Measurements from ENCODE around the gene PSORS1C1. TPM values are rescaled to one million over a fixed set of nuclear protein-coding genes. Genes with fewer than 3 reads are reported as not detected.

The PSORS1C1 gene
- total RNA-seq, 4 donors from 2014 or later: 6.5 to 26.5 (median 22.0) TPM; not detected in 1

DNA sequence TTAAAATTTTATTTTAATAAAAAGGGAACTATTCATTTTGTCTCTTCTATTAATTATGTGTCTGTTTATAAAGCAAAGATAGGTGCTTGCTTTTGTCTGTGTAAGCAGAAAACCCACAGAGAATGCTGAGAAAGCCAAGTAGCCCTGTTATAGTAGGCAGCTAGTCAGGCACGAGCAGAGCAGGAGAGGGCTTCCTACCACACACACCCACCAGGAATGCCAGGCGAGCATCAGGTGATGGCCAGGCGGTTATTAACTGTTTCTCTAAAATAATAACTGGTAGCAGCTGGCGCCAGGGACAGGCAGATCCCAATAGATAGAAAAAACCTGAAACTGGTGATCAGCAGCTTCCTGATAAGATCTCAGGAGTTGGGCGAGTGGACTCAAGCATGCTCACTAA lies 17.9 kb upstream of the PSORS1C1 start:
- DNase-seq: no peak
- no peaks in the 10 kb centered on the region for H3K36me3 ChIP-seq
- H3K27ac ChIP-seq: no peak overlapping the region
- H3K4me1 ChIP-seq: peaks cover 0 to 4% (median 0%) of the 10 kb centered on the region in 4 donors
- H3K9me3 ChIP-seq: no peaks in the 10 kb centered on the region
- no peaks in the 10 kb centered on the region for H3K27me3 ChIP-seq
- no peak overlapping the region for H3K4me3 ChIP-seq
- TF ChIP-seq POLR2A (IDR thresholded peaks at IDR 0.05): no peak
- no peak for TF ChIP-seq CTCF (IDR thresholded peaks at IDR 0.05)

- H3K4me3 ChIP-seq: no peak overlapping the region
- DNase-seq: no peak
- peaks cover 0 to 4% (median 0%) of the 10 kb centered on the region in 4 donors for H3K4me1 ChIP-seq
- no peak overlapping the region for H3K27ac ChIP-seq
- no peaks in the 10 kb centered on the region for H3K9me3 ChIP-seq
- H3K27me3 ChIP-seq: no peaks in the 10 kb centered on the region
- H3K36me3 ChIP-seq: no peaks in the 10 kb centered on the region
- TF ChIP-seq CTCF (IDR thresholded peaks at IDR 0.05) (no peak), POLR2A (IDR thresholded peaks at IDR 0.05) (no peak)
These were observed 16.1 kb upstream of the PSORS1C1 start for GRCh38 chr6:31098449-31098938.

DNA sequence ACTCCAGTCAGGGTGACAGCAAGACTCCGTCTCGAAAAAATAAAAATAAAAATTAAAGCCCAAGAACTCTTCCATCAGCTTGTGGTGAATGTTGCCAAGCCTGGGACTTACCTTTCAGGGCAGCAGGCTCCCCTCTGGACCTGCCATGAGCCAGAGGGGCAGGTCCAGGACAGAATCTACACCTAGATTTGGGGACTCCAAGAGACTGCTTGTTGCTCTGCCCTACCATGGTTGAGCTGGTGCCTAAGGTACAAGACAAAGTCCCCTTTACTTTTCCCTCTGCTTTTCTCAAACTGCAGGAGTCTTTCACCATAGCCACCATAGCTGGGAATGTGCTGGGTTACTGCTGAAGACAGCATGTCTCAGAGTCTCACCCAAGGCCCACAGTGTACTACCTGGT lies 11.5 kb upstream of the PSORS1C1 start:
- H3K27me3 ChIP-seq: no peaks in the 10 kb centered on the region
- no peak for DNase-seq
- H3K4me3 ChIP-seq: no peak overlapping the region
- no peaks in the 10 kb centered on the region for H3K4me1 ChIP-seq
- H3K9me3 ChIP-seq: no peaks in the 10 kb centered on the region
- no peak overlapping the region for H3K27ac ChIP-seq
- TF ChIP-seq CTCF (IDR thresholded peaks at IDR 0.05): no peak
- no peak for TF ChIP-seq POLR2A (IDR thresholded peaks at IDR 0.05)
- H3K36me3 ChIP-seq: no peaks in the 10 kb centered on the region

- H3K27ac ChIP-seq: no peak overlapping the region
- no peak for TF ChIP-seq CTCF (IDR thresholded peaks at IDR 0.05)
- TF ChIP-seq POLR2A (IDR thresholded peaks at IDR 0.05): no peak
- no peaks in the 10 kb centered on the region for H3K4me1 ChIP-seq
- no peaks in the 10 kb centered on the region for H3K9me3 ChIP-seq
- no peak for DNase-seq
- H3K27me3 ChIP-seq: no peaks in the 10 kb centered on the region
- no peak overlapping the region for H3K4me3 ChIP-seq
- H3K36me3 ChIP-seq: no peaks in the 10 kb centered on the region
These were observed 7.5 kb upstream of the PSORS1C1 start for GRCh38 chr6:31107052-31107451.

DNA sequence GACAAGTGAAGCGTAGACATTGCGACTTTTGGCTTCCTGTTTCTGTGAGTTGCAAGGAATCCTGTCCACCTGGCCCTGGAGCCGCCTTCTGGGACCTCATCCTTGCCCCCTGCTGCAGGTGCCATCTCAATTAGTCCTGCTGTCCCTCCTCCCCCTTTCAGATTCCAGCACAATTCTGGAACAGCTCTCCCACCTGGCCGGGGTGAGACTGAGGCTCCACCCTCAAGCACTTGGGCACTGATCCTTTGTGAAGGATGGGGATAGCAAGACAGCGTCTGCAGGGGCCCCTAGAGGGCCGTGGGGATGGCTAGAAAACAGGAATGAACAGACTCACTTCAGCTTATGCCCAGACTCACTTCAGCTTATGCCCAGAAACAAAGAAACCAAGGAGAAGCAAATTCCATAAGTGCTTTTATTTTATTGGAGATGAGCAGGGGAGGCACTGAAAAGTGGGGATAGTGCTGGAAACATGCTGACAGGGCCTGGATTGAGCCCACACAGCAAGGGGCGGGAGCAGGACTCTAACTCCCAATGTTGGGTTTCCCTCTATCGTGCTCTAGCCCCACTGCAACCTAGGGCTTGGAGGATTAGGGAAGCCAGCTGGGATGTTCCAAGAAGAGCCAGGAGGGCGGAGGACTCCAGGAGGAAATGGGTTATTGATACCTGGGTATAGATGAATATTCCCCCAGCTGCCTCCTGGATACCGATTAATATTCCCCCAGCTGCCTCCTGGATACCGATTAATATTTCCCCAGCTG lies 3.6 kb upstream of the PSORS1C1 start:
- H3K27ac ChIP-seq: no peak overlapping the region
- peaks cover 0 to 12% (median 0%) of the 10 kb centered on the region in 4 donors for H3K4me1 ChIP-seq
- no peaks in the 10 kb centered on the region for H3K36me3 ChIP-seq
- H3K27me3 ChIP-seq: no peaks in the 10 kb centered on the region
- DNase-seq: no peak
- TF ChIP-seq CTCF (IDR thresholded peaks at IDR 0.05) (no peak), POLR2A (IDR thresholded peaks at IDR 0.05) (no peak)
- H3K9me3 ChIP-seq: no peaks in the 10 kb centered on the region
- no peak overlapping the region for H3K4me3 ChIP-seq

Data from Peyer's patch (tissue), 4 donors.